ENCODE data around the gene HSD17B13.
"Not testable (repeated sequence)": the region's sequence is repeated elsewhere in the genome, so short reads cannot be mapped to it uniquely, and the experiment has no call there.

Gene HSD17B13

DNA sequence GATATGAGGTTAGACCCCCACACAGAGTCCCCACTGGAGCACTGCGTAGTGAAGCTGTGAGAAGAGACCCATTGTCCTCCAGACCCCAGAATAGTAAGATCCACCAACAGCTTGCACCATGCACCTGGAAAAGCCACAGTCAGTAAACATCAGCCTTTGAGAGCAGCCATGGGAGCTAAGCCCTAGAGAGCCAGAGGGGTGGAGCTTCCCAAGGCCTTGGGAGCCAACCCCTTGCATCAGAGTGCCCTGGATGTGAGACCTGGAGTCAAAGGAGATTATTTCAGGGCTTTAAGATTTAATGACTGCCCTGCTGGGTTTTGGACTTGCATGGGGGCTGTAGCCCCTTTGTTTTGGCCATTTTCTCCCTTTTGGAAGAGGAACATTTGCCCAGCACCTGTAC, 35.7 kb downstream of the HSD17B13 start:
- Histone ChIP-seq H3K4me1 (ENCODE audit: control insufficient read depth in 1 of 2, insufficient read depth in 1 of 2, low read depth in 1 of 2, low read length in 1 of 2) (no peaks in the 10 kb centered on the region), H3K4me3 (ENCODE audit: low read depth in 1 of 2, low read length in 1 of 2) (no peak overlapping the region), H3K27me3 (no peaks in the 10 kb centered on the region), H3K36me3 (no peaks in the 10 kb centered on the region), H3K27ac (no peak overlapping the region), H3K9me3 (no peaks in the 10 kb centered on the region)
- TF ChIP-seq, protein P1, sequence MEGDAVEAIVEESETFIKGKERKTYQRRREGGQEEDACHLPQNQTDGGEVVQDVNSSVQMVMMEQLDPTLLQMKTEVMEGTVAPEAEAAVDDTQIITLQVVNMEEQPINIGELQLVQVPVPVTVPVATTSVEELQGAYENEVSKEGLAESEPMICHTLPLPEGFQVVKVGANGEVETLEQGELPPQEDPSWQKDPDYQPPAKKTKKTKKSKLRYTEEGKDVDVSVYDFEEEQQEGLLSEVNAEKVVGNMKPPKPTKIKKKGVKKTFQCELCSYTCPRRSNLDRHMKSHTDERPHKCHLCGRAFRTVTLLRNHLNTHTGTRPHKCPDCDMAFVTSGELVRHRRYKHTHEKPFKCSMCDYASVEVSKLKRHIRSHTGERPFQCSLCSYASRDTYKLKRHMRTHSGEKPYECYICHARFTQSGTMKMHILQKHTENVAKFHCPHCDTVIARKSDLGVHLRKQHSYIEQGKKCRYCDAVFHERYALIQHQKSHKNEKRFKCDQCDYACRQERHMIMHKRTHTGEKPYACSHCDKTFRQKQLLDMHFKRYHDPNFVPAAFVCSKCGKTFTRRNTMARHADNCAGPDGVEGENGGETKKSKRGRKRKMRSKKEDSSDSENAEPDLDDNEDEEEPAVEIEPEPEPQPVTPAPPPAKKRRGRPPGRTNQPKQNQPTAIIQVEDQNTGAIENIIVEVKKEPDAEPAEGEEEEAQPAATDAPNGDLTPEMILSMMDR (IDR thresholded peaks at IDR 0.05): no peak

DNA sequence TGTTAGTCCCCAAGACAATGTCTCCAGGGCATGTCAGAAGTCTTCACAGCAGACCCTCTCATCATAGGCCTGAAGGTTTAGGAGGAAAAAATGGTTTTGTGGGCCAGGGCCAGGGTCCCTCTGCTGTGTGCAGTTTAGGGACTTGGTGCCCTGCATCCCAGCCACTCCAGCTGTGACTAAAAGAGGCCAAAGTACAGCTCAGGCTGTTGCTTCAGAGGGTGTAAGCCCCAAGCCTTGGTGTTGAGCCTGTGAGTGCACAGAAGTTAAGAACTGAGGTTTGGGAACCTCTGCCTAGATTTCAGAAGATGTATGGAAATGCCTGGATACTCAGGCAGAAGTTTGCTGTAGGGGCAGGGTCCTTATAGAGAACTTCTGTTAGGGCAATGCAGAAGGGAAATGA, 38.4 kb downstream of the HSD17B13 start:
- not testable (repeated sequence) for H3K4me1 ChIP-seq (ENCODE audit: control insufficient read depth in 1 of 2, insufficient read depth in 1 of 2, low read depth in 1 of 2, low read length in 1 of 2); H3K4me3 ChIP-seq (ENCODE audit: low read depth in 1 of 2, low read length in 1 of 2); H3K27me3 ChIP-seq; H3K36me3 ChIP-seq; H3K9me3 ChIP-seq; H3K27ac ChIP-seq

DNA sequence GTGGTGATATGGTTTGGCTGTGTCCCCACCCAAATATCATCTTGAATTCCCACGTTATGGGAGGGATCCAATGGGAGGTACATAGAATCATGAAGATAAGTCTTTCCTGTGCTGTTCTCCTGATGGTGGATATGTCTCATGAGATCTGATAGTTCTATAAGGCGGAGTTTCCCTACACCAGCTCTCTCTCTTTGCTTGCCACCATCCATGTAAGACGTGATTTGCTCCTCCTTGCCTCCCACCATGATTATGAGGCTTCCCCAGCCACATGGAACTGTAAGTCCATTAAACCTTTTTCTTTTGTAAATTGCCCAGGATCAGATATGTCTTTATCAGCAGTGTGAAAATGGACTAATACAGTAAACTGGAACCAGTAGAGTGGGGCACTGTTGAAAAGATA, 39.5 kb downstream of the HSD17B13 start:
- no peaks in the 10 kb centered on the region for H3K9me3 ChIP-seq
- H3K4me1 ChIP-seq (ENCODE audit: control insufficient read depth in 1 of 2, insufficient read depth in 1 of 2, low read depth in 1 of 2, low read length in 1 of 2): no peaks in the 10 kb centered on the region
- H3K27ac ChIP-seq: no peak overlapping the region
- H3K27me3 ChIP-seq: no peaks in the 10 kb centered on the region
- TF ChIP-seq, protein P1 (IDR thresholded peaks at IDR 0.05): no peak
- no peaks in the 10 kb centered on the region for H3K36me3 ChIP-seq
- H3K4me3 ChIP-seq (ENCODE audit: low read depth in 1 of 2, low read length in 1 of 2): no peak overlapping the region

DNA sequence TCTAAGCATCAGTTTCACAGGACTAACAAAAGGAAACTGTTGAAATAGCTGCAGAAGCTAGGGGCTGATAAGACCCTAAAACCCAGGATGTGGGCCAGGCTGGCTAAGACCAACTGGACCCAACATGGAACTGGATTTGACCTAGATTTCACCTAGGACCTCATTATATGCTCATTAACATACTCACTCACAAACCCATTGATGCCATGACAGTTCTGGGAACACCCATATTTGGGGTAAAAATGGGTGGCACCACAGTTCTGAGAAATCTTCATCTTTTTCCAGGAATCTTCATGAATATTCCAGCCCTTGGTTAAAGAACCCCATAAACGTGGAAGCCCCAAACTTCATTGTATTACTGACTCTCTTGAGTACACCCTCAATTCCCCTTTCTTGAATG, 41.1 kb downstream of the HSD17B13 start:
- Histone ChIP-seq H3K27ac (no peak overlapping the region), H3K36me3 (no peaks in the 10 kb centered on the region), H3K9me3 (no peaks in the 10 kb centered on the region), H3K4me1 (ENCODE audit: control insufficient read depth in 1 of 2, insufficient read depth in 1 of 2, low read depth in 1 of 2, low read length in 1 of 2) (no peaks in the 10 kb centered on the region), H3K4me3 (ENCODE audit: low read depth in 1 of 2, low read length in 1 of 2) (no peak overlapping the region), H3K27me3 (no peaks in the 10 kb centered on the region)
- TF ChIP-seq, protein P1 (IDR thresholded peaks at IDR 0.05): no peak

DNA sequence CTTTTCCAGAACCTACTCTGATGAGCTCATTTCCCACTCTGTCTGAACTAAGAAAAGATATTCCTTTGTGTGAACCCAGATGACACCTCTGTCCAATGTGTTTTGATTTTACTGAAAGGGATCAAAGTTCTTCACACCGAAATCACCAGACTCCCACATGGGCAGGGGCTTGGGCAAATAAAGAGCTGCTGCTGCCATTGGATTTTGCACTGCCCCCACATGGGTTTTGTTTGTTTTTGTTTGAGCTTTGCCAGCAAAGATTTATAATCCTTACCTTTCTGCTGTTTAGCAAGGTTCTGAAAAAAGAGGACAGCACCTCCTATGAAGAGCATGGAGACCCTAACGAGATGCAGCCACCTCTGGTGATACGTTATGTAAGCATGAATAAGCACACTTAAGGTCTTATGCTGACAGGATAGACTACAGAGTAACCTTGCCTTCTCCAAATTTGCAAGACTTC, 44.3 kb downstream of the HSD17B13 start:
- Histone ChIP-seq H3K4me1 (ENCODE audit: control insufficient read depth in 1 of 2, insufficient read depth in 1 of 2, low read depth in 1 of 2, low read length in 1 of 2) (no peaks in the 10 kb centered on the region), H3K4me3 (ENCODE audit: low read depth in 1 of 2, low read length in 1 of 2) (no peak overlapping the region), H3K27me3 (no peaks in the 10 kb centered on the region), H3K36me3 (no peaks in the 10 kb centered on the region), H3K27ac (no peak overlapping the region), H3K9me3 (no peaks in the 10 kb centered on the region)
- TF ChIP-seq, protein P1 (IDR thresholded peaks at IDR 0.05): no peak

DNA sequence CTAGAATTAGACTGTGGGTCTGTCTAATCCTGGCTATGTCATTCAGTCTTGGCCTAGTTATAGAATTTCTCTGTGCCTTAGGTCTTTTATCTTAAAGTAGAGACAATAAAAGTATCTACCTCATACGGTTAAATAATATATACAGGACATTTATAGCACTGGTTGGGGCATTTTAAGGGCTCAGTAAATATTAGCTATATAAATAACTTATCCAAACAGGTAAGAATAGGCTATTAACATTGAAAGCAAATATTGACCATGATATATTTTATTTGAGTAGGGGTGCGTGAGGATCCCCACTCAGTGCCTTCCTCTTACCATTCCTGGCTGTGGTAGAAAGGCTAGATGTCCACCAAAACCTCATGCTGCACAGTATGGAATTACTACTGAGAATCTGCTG, 47.4 kb downstream of the HSD17B13 start:
- Histone ChIP-seq H3K4me1 (ENCODE audit: control insufficient read depth in 1 of 2, insufficient read depth in 1 of 2, low read depth in 1 of 2, low read length in 1 of 2) (no peaks in the 10 kb centered on the region), H3K4me3 (ENCODE audit: low read depth in 1 of 2, low read length in 1 of 2) (no peak overlapping the region), H3K36me3 (no peaks in the 10 kb centered on the region), H3K9me3 (no peaks in the 10 kb centered on the region), H3K27ac (no peak overlapping the region), H3K27me3 (no peaks in the 10 kb centered on the region)
- TF ChIP-seq, protein P1 (IDR thresholded peaks at IDR 0.05): no peak
